Astrocyte (in vitro differentiated cells and primary cell): ENCODE results near the gene FAM210B. TPM values are rescaled to one million over a fixed set of nuclear protein-coding genes. Genes with fewer than 3 reads are reported as not detected.
"Not testable (repeated sequence)": the region's sequence is repeated elsewhere in the genome, so short reads cannot be mapped to it uniquely, and the experiment has no call there.

ENCODE experiments used
- DNase-seq: peaks from one replicate; pipeline ENCODE4 v3.0.0-alpha.2; 2010; ENCODE audit warnings: low read depth
- FAIRE-seq: peaks from 2 replicates; lab custom pipeline; 2011; peaks lifted over from hg19 to GRCh38; lab: Jason Lieb, UNC
- H2AFZ ChIP-seq: 2 replicates; pipeline ENCODE4 v1.6.0; 2012; ENCODE audit warnings: low read depth, low read length, inconsistent platforms
- H3K27ac ChIP-seq: 2 replicates; pipeline ENCODE4 v1.5.1; 2011; ENCODE audit warnings: low read depth, low read length, inconsistent platforms
- H3K27me3 ChIP-seq: 2 replicates; pipeline ENCODE4 v1.6.0; 2011; ENCODE audit warnings: low read length, inconsistent platforms; ENCODE audit not compliant: insufficient read depth
- H3K36me3 ChIP-seq: 2 replicates; pipeline ENCODE4 v1.5.1; 2011; ENCODE audit warnings: low read length, inconsistent platforms; ENCODE audit not compliant: insufficient read depth
- H3K4me1 ChIP-seq: 2 replicates; pipeline ENCODE4 v1.5.1; 2011; ENCODE audit warnings: low read length, inconsistent platforms; ENCODE audit not compliant: insufficient read depth
- H3K4me2 ChIP-seq: 2 replicates; pipeline ENCODE4 v1.6.0; 2012; ENCODE audit warnings: low read length, inconsistent platforms
- H3K4me3 ChIP-seq: 2 replicates; pipeline ENCODE4 v1.5.1; 2011; ENCODE audit warnings: low read depth, mild to moderate bottlenecking, low read length, inconsistent platforms; ENCODE audit not compliant: insufficient read depth
- H3K79me2 ChIP-seq: 2 replicates; pipeline ENCODE4 v1.6.0; 2012; ENCODE audit warnings: mild to moderate bottlenecking, low read length, inconsistent platforms; ENCODE audit not compliant: insufficient read depth
- H3K9ac ChIP-seq: 2 replicates; pipeline ENCODE4 v1.6.0; 2012; ENCODE audit warnings: mild to moderate bottlenecking, low read length, inconsistent platforms
- H3K9me3 ChIP-seq: 2 replicates; pipeline ENCODE4 v1.5.1; 2012; ENCODE audit warnings: low read depth, mild to moderate bottlenecking, low read length, inconsistent platforms; ENCODE audit not compliant: insufficient read depth
- H4K20me1 ChIP-seq: 2 replicates; pipeline ENCODE4 v1.6.0; 2012; ENCODE audit warnings: low read length, inconsistent platforms; ENCODE audit not compliant: insufficient read depth
- H3K27ac Mint-ChIP-seq: one replicate; pipeline ENCODE4 v1.8.0; 2021; ENCODE audit warnings: mild to moderate bottlenecking, mixed read lengths; ENCODE audit not compliant: unreplicated experiment
- H3K27me3 Mint-ChIP-seq: one replicate; pipeline ENCODE4 v1.8.0; 2021; ENCODE audit warnings: low read depth, mixed read lengths; ENCODE audit not compliant: unreplicated experiment
- H3K36me3 Mint-ChIP-seq: one replicate; pipeline ENCODE4 v1.8.0; 2021; ENCODE audit warnings: low read depth, mixed read lengths; ENCODE audit not compliant: unreplicated experiment
- H3K4me1 Mint-ChIP-seq: one replicate; pipeline ENCODE4 v1.8.0; 2021; ENCODE audit warnings: low read depth, mixed read lengths; ENCODE audit not compliant: unreplicated experiment
- H3K4me3 Mint-ChIP-seq: one replicate; pipeline ENCODE4 v1.8.0; 2021; ENCODE audit warnings: mild to moderate bottlenecking, moderate library complexity, mixed read lengths; ENCODE audit not compliant: unreplicated experiment
- H3K9me3 Mint-ChIP-seq: one replicate; pipeline ENCODE4 v1.8.0; 2021; ENCODE audit warnings: mild to moderate bottlenecking, mixed read lengths; ENCODE audit not compliant: unreplicated experiment
- CTCF ChIP-seq: IDR thresholded peaks from 2 replicates; pipeline ENCODE4 v1.5.1; 2011; ENCODE audit warnings: low read depth, mild to moderate bottlenecking, inconsistent platforms, low read length, moderate library complexity; ENCODE audit not compliant: insufficient read depth
- EZH2 ChIP-seq: IDR thresholded peaks from 2 replicates; pipeline ENCODE4 v1.6.1; 2012; ENCODE audit warnings: mild to moderate bottlenecking, low read length, inconsistent platforms; ENCODE audit not compliant: insufficient read depth
- total RNA-seq: library from RNA; stranded (reverse); gene quantifications from 2 replicates; pipeline ENCODE4 v1.2.1, GENCODE V29; 2021

FAM210B gene
- total RNA-seq, 1 donor from 2014 or later = 46.3 TPM

DNA sequence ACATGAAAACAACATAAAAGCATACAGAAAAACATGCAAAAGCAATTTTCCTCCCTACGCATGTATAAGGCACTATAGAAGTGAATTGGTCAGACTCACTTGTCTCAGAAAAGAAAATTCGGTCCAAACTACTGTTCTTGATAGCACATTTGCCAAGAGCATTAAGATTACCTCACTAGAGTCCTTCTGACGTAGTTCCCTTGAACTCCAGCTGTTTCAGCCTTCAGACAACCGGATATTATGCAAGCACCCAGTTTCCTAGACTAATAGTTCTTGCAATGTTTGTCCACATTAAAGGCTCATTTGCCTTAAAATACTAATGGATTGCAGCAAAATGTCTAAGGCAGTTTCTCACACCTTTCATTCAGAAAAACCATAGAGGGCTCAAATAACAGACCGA, 50.7 kb downstream of the FAM210B start:
- TF ChIP-seq EZH2 = no peak
- TF ChIP-seq CTCF = no peak
- FAIRE-seq = no peak
- H4K20me1 ChIP-seq = peaks cover 4% of the 10 kb centered on the region
- Mint-ChIP-seq H3K27ac (no peak overlapping the region), H3K9me3 (no peaks in the 10 kb centered on the region), H3K27me3 (no peaks in the 10 kb centered on the region), H3K4me1 (peaks cover 15% of the 10 kb centered on the region), H3K4me3 (no peak overlapping the region), H3K36me3 (peaks cover 3% of the 10 kb centered on the region)
- peaks cover 8% of the 10 kb centered on the region for H3K4me1 ChIP-seq
- no peaks in the 10 kb centered on the region for H3K27me3 ChIP-seq
- no peak overlapping the region for H2AFZ ChIP-seq
- H3K36me3 ChIP-seq = peaks cover 19% of the 10 kb centered on the region
- H3K4me2 ChIP-seq = no peak overlapping the region
- H3K27ac ChIP-seq = no peak overlapping the region
- no peak overlapping the region for H3K9ac ChIP-seq
- no peak overlapping the region for H3K4me3 ChIP-seq
- H3K9me3 ChIP-seq = no peaks in the 10 kb centered on the region
- no peak for DNase-seq
- H3K79me2 ChIP-seq = peaks cover 12% of the 10 kb centered on the region

- DNase-seq (no peak), FAIRE-seq (no peak)
- Histone ChIP-seq H3K4me3 (no peak overlapping the region), H3K27ac (no peak overlapping the region), H3K27me3 (no peaks in the 10 kb centered on the region), H3K9me3 (no peaks in the 10 kb centered on the region), H3K36me3 (peaks cover 17% of the 10 kb centered on the region), H3K9ac (no peak overlapping the region), H3K4me2 (no peak overlapping the region), H2AFZ (no peak overlapping the region), H3K79me2 (peaks cover 12% of the 10 kb centered on the region), H4K20me1 (peaks cover 4% of the 10 kb centered on the region), H3K4me1 (peaks cover 11% of the 10 kb centered on the region)
- H3K27ac Mint-ChIP-seq = no peak overlapping the region
- H3K4me3 Mint-ChIP-seq = no peak overlapping the region
- TF ChIP-seq EZH2 (no peak), CTCF (no peak)
- H3K4me1 Mint-ChIP-seq = peaks cover 16% of the 10 kb centered on the region
- H3K27me3 Mint-ChIP-seq = no peaks in the 10 kb centered on the region
- no peaks in the 10 kb centered on the region for H3K9me3 Mint-ChIP-seq
- peaks cover 3% of the 10 kb centered on the region for H3K36me3 Mint-ChIP-seq
Measured at GRCh38 chr20:56409956-56410355, 51.2 kb downstream of the FAM210B start.

GRCh38 chr20:56411287-56411686, 52.5 kb downstream of the FAM210B start:
- not testable (repeated sequence) for DNase-seq, H2AFZ ChIP-seq, FAIRE-seq, H3K9me3 Mint-ChIP-seq, H3K27me3 ChIP-seq, H4K20me1 ChIP-seq, H3K9me3 ChIP-seq, H3K27me3 Mint-ChIP-seq, H3K36me3 Mint-ChIP-seq
- Histone ChIP-seq H3K9ac (peak overlapping the region; percentile 76), H3K4me1 (peaks cover 18% of the 10 kb centered on the region), H3K36me3 (peaks cover 12% of the 10 kb centered on the region), H3K4me3 (peak overlapping the region; percentile 48), H3K79me2 (peaks cover 15% of the 10 kb centered on the region), H3K4me2 (peak overlapping the region; percentile 79), H3K27ac (peak overlapping the region; percentile 81)
- Mint-ChIP-seq H3K4me3 (peak overlapping the region; percentile 15), H3K27ac (peak overlapping the region; percentile 63), H3K4me1 (peaks cover 19% of the 10 kb centered on the region)
